Activated T-helper 1 cell treated with anti-CD3 and anti-CD28 coated beads, Interleukin-2, amount 50 U/mL, for 16 hours (primary cell): ENCODE data around the gene SNAP47.

Source experiments
- DNase-seq, 2 donors: peaks; one replicate each; pipeline ENCODE4 v3.0.0-alpha.2; 2020; ENCODE audit warnings: low read depth in 1 of 2, low spot score in 1 of 2

Gene SNAP47

GRCh38 chr1:227795732-227796131 lies 60.5 kb downstream of the SNAP47 start:
- no peak for DNase-seq

- DNase-seq, result no peak
Measured at GRCh38 chr1:227796359-227796915, 61.2 kb downstream of the SNAP47 start.

- no peak for DNase-seq
Measured at GRCh38 chr1:227797144-227797543, 61.9 kb downstream of the SNAP47 start.

GRCh38 chr1:227797625-227798024 lies 62.4 kb downstream of the SNAP47 start:
- DNase-seq, result no peak

GRCh38 chr1:227798078-227798802 lies 63.0 kb downstream of the SNAP47 start:
- no peak for DNase-seq

- no peak for DNase-seq
Measured at GRCh38 chr1:227799756-227800155, 64.5 kb downstream of the SNAP47 start.

GRCh38 chr1:227803933-227804332 lies 68.7 kb downstream of the SNAP47 start:
- DNase-seq, result no peak

GRCh38 chr1:227805606-227806197 lies 70.5 kb downstream of the SNAP47 start:
- DNase-seq, result no peak

- DNase-seq, result no peak
Measured at GRCh38 chr1:227808566-227808965, 73.3 kb downstream of the SNAP47 start.

- no peak for DNase-seq
Measured at GRCh38 chr1:227809026-227809425, 73.8 kb downstream of the SNAP47 start.

- DNase-seq, result no peak
Measured at GRCh38 chr1:227813962-227814361, 78.7 kb downstream of the SNAP47 start.

GRCh38 chr1:227815468-227816409 lies 80.5 kb downstream of the SNAP47 start, which contains the start of gene PRSS38:
Gene PRSS38, plus strand, starts transcription at chr1:227815675. Its CDS starts 42 bp downstream, at chr1:227815717.
- DNase-seq, result no peak

- no peak for DNase-seq
Measured at GRCh38 chr1:227816750-227817446, 81.7 kb downstream of the SNAP47 start.

- no peak for DNase-seq
Measured at GRCh38 chr1:227823537-227823936, 88.3 kb downstream of the SNAP47 start.

GRCh38 chr1:227824204-227824603 lies 89.0 kb downstream of the SNAP47 start:
- DNase-seq, result no peak

- no peak for DNase-seq
Measured at GRCh38 chr1:227828786-227829185, 93.6 kb downstream of the SNAP47 start.
